ENCODE measurements around the gene STRADB. TPM values are rescaled to one million over a fixed set of nuclear protein-coding genes. Genes with fewer than 3 reads are reported as not detected.

STRADB gene, protein sequence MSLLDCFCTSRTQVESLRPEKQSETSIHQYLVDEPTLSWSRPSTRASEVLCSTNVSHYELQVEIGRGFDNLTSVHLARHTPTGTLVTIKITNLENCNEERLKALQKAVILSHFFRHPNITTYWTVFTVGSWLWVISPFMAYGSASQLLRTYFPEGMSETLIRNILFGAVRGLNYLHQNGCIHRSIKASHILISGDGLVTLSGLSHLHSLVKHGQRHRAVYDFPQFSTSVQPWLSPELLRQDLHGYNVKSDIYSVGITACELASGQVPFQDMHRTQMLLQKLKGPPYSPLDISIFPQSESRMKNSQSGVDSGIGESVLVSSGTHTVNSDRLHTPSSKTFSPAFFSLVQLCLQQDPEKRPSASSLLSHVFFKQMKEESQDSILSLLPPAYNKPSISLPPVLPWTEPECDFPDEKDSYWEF
- polyA plus RNA-seq (ENCODE audit: insufficient read length): 103 TPM
- long read RNA-seq, donor 1, transcript STRADB-201 (12 exons, 2,293 nt): major isoform, 18 of 36 reads
- long read RNA-seq, donor 1, partial matches to known transcripts: 18 of 36 reads
- long read RNA-seq, donor 1, other reads (novel, unspliced or antisense): 0 of 36 reads
- long read RNA-seq, donor 2, transcript STRADB-201 (12 exons, 2,293 nt): major isoform, 13 of 22 reads
- long read RNA-seq, donor 2, partial matches to known transcripts: 7 of 22 reads
- long read RNA-seq, donor 2, other reads (novel, unspliced or antisense): 0 of 22 reads
- long read RNA-seq, donor 3, transcript STRADB-201 (12 exons, 2,293 nt): major isoform, 11 of 11 reads
- long read RNA-seq, donor 3, partial matches to known transcripts: 0 of 11 reads
- long read RNA-seq, donor 3, other reads (novel, unspliced or antisense): 0 of 11 reads
- long read RNA-seq, donor 4: 0 reads
- long read RNA-seq, donor 5, transcript STRADB-201 (12 exons, 2,293 nt): major isoform, 23 of 24 reads
- long read RNA-seq, donor 5, partial matches to known transcripts: 0 of 24 reads
- long read RNA-seq, donor 5, other reads (novel, unspliced or antisense): 0 of 24 reads
- long read RNA-seq, donor 6, transcript STRADB-201 (12 exons, 2,293 nt): major isoform, 7 of 16 reads
- long read RNA-seq, donor 6, partial matches to known transcripts: 9 of 16 reads
- long read RNA-seq, donor 6, other reads (novel, unspliced or antisense): 0 of 16 reads
- long read RNA-seq, donor 7, transcript STRADB-201 (12 exons, 2,293 nt): major isoform, 22 of 41 reads
- long read RNA-seq, donor 7, partial matches to known transcripts: 19 of 41 reads
- long read RNA-seq, donor 7, other reads (novel, unspliced or antisense): 0 of 41 reads
- long read RNA-seq, donor 8, transcript STRADB-201 (12 exons, 2,293 nt): major isoform, 5 of 5 reads
- long read RNA-seq, donor 8, partial matches to known transcripts: 0 of 5 reads
- long read RNA-seq, donor 8, other reads (novel, unspliced or antisense): 0 of 5 reads

GRCh38 chr2:201451292-201452057 lies at the start of gene STRADB, which contains the start of gene TRAK2:
STRADB (plus strand) TSS chr2:201451740; CDS start chr2:201454841, 3,101 bp downstream.
TRAK2 (minus strand) TSS chr2:201451458; CDS start chr2:201420507, 30,951 bp downstream.
- DNase-seq: peak; percentile 93

DNA sequence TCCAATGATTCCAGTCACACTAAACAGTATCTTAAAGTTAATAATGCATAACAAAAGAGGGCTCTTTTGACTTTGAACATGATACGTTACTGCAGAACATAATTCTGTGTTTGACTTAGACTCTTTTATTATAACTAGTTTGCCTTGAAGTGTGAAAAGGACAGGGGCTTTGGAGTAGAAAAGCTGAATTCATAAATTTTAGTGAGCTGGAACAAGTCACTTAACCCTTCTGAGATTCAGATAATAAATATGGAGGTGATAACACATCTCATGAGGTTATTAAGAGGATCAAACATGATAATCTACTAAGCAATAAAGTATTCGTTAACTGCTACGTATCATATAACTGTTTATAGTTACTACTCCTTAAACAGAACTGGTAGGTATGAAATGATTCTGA lies 49.7 kb upstream of the STRADB start:
- DNase-seq: no peak

- no peak for DNase-seq
Measured at GRCh38 chr2:201402651-201403562, 48.6 kb upstream of the STRADB start.

GRCh38 chr2:201403880-201404279 lies 47.7 kb upstream of the STRADB start:
- DNase-seq: no peak

GRCh38 chr2:201404699-201405280 lies 46.8 kb upstream of the STRADB start:
- DNase-seq: no peak

GRCh38 chr2:201406077-201406662 lies 45.4 kb upstream of the STRADB start:
- no peak for DNase-seq

GRCh38 chr2:201407265-201407664 lies 44.3 kb upstream of the STRADB start:
- DNase-seq: no peak

- DNase-seq: no peak
Measured at GRCh38 chr2:201408931-201409330, 42.6 kb upstream of the STRADB start.

DNA sequence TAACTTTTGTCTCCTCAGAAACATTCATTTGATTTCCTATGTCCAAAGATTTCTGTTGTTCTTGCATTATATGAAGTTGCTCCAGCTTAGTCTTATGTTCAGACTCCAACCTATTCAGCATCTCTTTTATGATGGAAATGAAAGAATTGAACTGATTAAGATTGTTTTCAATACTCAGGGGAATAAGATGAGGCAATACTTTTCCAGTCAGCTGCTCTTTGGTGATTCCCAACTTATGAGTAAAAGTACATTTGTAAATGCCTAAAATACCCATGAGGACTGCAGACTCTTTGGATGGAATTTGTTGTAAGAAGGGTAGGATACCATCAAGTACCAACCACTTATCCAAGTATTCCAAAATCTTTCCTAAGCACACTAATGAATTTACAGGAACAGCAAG lies 40.1 kb upstream of the STRADB start:
- no peak for DNase-seq

GRCh38 chr2:201413143-201413542 lies 38.4 kb upstream of the STRADB start:
- no peak for DNase-seq

GRCh38 chr2:201413552-201413951 lies 38.0 kb upstream of the STRADB start:
- no peak for DNase-seq

DNA sequence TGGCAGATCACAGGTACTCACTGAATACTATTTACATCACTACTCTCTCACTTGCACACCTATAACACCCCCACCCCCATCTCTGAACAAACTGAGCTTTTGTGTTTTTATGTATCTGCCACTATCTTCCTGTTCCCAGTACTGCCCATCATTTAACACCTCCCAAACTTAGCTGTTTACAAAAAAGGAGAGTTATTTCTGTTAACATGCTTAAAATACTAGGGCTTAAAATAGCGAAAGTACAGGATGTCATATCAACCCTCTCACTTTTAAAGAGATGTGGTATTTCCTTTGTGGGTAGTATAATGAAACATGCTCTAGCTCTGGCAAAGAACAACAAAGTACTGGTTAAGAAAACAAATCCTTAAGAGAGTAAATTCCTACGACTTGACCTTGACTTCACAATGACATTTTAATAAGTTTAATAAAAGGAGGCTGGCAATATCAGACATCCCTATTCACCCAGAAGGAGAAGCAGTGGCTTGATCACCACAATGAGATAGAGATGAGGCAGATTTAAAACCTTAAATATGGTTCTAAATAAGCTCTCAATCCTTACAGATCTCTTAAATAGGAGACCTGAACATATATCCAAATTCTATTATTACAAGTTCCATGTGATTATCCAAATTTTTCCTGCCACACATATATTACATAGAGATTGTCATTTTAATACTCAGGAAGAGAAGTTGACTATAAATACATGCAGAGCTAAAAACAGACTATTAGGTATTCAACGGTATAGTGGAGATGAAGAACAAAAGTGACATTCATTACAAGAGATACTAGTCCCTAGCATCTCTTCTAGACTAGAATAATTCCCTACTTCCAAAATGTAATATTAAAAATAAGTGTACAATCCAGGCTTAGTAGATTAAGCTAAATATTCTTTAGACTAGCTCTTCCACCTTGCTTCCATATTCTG lies 37.2 kb upstream of the STRADB start:
- DNase-seq: no peak

DNA sequence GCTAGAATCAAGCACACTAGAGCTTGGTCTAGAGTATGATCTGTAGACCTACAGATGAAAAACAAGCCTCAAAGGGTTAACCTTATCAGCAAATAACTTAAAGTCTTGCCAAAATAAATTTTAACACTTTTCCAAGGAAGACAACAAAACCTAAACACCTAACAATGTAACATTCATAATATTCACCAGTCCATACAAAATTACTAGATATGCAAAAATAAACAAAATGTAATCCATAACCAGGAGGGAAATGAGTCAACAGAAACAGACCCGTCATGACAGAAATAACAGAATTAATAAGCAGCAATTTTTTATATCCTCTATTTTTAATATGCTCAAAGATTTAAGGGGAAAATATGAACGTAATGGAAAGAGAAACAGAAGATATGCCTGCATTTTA lies 36.4 kb upstream of the STRADB start:
- DNase-seq: no peak

DNA sequence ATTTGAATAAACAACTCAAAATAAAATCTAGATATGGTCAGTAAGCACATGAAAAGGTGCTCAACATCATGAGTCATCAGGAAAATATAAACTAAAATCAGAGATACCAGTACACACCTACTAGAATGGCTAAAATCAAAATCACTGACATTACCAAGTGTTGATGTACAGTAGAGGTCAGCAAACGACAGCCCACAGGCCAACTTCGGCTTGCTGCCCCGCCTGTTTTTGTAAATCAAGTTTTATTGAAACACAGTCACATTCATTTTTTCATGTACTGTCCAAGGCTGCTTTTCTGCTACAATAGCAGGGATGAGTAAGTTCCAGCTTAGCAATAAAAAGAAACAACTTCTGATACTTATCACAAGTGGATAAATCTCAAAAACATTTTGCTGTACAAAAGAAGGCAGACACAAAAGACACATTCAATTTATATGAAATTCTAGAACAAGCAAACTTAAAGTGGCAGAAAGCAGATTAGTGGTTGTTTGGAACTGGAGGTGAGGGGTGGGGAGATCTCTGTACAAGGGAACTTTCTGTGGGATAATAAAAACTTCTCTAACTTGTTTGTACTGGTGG lies 32.4 kb upstream of the STRADB start:
- no peak for DNase-seq

DNA sequence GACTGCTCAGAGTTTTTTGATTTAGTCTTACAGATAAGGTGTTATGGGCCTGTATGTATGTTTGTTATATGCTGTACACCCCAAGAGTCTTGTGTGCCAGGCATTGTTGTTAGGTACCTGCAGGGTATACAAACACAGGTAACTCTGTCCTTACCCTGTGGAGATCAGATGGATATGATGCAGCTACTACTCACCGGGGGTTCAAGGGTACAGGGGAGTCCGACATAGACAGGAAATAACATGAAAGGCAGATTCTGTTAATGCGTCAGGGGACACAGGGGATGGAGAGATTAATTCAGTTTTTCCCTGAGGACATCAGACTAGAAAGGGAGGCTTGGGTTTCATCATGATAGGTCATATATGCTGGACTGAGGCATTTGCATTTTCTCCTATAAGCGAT lies 31.6 kb upstream of the STRADB start:
- no peak for DNase-seq

DNA sequence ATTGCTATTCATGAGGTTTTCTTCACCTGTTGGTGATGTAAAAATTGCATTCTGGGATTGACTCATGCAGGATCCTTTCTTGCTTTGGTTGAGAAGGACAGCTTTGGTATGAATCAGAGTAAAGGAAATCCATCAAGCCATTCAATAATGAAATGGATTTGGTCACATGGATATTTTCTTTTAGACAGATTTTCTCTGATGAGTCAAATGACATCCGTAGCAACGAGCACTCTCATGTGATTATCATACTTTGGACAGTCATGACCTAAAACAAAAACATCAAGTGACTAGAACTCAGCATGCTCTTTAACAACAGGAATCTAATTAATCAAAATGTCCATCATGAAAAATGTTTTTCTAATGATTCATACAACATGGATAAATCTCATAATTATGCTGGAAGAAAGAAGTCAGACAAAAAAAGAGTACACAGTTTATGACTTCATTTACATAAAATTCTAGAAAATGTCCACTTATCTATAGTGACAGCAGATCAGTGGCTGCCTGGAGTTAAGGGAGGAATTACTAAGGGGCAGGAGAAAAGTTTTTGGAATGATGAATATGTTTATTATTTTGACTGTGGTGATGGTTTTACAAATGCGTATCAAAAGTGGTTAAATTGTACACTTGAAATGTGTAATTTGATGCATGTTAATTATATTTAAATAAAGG lies 31.0 kb upstream of the STRADB start:
- DNase-seq: no peak

- no peak for DNase-seq
Measured at GRCh38 chr2:201425952-201426351, 25.6 kb upstream of the STRADB start.
